Smooth muscle cell (in vitro differentiated cells): Measurements from ENCODE around the gene SPECC1. TPM values are rescaled to one million over a fixed set of nuclear protein-coding genes. Genes with fewer than 3 reads are reported as not detected.

Source experiments
- DNase-seq: peaks from one replicate; lab custom pipeline; 2025; ENCODE audit not compliant: unreplicated experiment; lab: John Stamatoyannopoulos, UW
- H2AFZ ChIP-seq: fragments of 200-600 bp; sonication (generic); 2 replicates; pipeline ENCODE4 v1.6.0; 2016; ENCODE audit warnings: antibody characterized with exemption, low read depth, mild to moderate bottlenecking
- H3F3A ChIP-seq: fragments of 200-600 bp; sonication (generic); 2 replicates; pipeline ENCODE4 v1.6.0; 2017; ENCODE audit warnings: antibody characterized with exemption, low read depth
- H3K27ac ChIP-seq: fragments of 200-600 bp; sonication (generic); 2 replicates; pipeline ENCODE4 v1.5.1; 2016; ENCODE audit warnings: low read depth, mild to moderate bottlenecking
- H3K27me3 ChIP-seq: fragments of 200-600 bp; sonication (generic); 2 replicates; pipeline ENCODE4 v1.6.1; 2016; ENCODE audit warnings: low read depth, mild to moderate bottlenecking
- H3K36me3 ChIP-seq: fragments of 200-600 bp; sonication (generic); 2 replicates; pipeline ENCODE4 v1.5.1; 2016; ENCODE audit warnings: low read depth
- H3K4me1 ChIP-seq: fragments of 200-600 bp; sonication (generic); 2 replicates; pipeline ENCODE4 v1.5.1; 2016; ENCODE audit warnings: low read depth
- H3K4me2 ChIP-seq: fragments of 200-600 bp; sonication (generic); 2 replicates; pipeline ENCODE4 v1.6.0; 2016; ENCODE audit warnings: mild to moderate bottlenecking
- H3K4me3 ChIP-seq: fragments of 200-600 bp; sonication (generic); 2 replicates; pipeline ENCODE4 v1.5.1; 2016; ENCODE audit warnings: mild to moderate bottlenecking
- H3K79me2 ChIP-seq: fragments of 200-600 bp; sonication (generic); 2 replicates; pipeline ENCODE4 v1.6.0; 2016; ENCODE audit warnings: low read depth, mild to moderate bottlenecking
- H3K9ac ChIP-seq: fragments of 200-600 bp; sonication (generic); 2 replicates; pipeline ENCODE4 v1.6.0; 2016; ENCODE audit warnings: low read depth
- H3K9me3 ChIP-seq: fragments of 200-600 bp; sonication (generic); replicated peaks from 2 replicates; pipeline ENCODE4 v1.5.1; 2016; ENCODE audit warnings: low read depth
- H4K20me1 ChIP-seq: fragments of 200-600 bp; sonication (generic); 2 replicates; pipeline ENCODE4 v1.6.0; 2016; ENCODE audit warnings: low read depth
- CTCF ChIP-seq: fragments of 200-600 bp; sonication (generic); IDR thresholded peaks from 2 replicates; pipeline ENCODE4 v1.5.1; 2017; ENCODE audit warnings: borderline replicate concordance, mild to moderate bottlenecking, antibody characterized with exemption; ENCODE audit not compliant: insufficient read depth, poor library complexity, severe bottlenecking
- WGBS: methylation state at CpG from one replicate; pipeline ENCODE4 v1.1.7; 2016; ENCODE audit warnings: low lambda C conversion rate; 5-methylcytosine and 5-hydroxymethylcytosine counted together
- polyA plus RNA-seq: library from polyadenylated mRNA; unstranded; fragments of >200 nt; fragmentation: Nextera tagmentation; extraction: Ambion mirVana; gene quantifications from 2 replicates; pipeline ENCODE4 v1.2.1, GENCODE V29; 2016
- total RNA-seq: library from RNA; depleted of rRNA; stranded (reverse); fragments of >200 nt; gene quantifications from 2 replicates; pipeline ENCODE4 v1.2.3, GENCODE V29; 2014

The SPECC1 gene
- total and polyA plus RNA-seq, 2 experiments from 2014 or later, result 20.0 to 72.0 TPM

DNA sequence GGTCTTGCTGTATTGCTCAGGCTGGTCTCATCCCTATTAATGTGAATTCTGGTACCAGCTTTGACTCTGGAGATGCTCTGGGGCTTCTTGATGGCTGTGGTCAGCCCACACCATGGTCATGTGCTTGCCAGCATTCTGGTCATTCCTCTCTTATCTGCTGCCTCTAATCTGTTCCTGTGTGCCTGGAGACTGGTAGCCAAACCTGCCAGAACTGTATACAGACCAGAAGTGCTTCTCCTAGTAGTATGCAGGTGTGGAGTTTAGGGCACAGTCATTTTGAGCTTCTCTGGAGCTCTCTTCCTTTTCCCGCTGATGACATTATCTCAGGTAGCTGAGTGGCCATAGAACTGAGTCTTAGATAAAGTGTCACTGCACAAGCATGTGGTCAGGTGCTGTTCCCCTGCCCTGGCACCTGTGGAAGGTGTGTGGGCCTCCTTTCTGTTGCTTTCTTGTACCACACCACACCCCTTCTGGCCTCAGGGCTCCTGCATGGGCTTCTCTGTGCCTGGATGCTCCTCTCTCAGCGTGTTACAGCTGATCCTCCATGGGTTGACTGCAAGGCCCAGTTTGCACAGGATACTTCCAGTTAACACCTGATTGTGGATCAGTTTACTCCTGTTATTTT lies 162.7 kb downstream of the SPECC1 start:
- H3K4me2 ChIP-seq, result peak overlapping the region; percentile 21
- H3K9me3 ChIP-seq, result no peaks in the 10 kb centered on the region
- peaks cover 89% of the 10 kb centered on the region for H3K79me2 ChIP-seq
- no peak overlapping the region for H3K9ac ChIP-seq
- no peak for DNase-seq
- no peak for TF ChIP-seq CTCF
- peaks cover 58% of the 10 kb centered on the region for H4K20me1 ChIP-seq
- no peaks in the 10 kb centered on the region for H3K36me3 ChIP-seq
- peak overlapping the region; percentile 65 for H3K27ac ChIP-seq
- H3F3A ChIP-seq, result no peaks in the 10 kb centered on the region
- no peak overlapping the region for H3K4me3 ChIP-seq
- H2AFZ ChIP-seq, result no peak overlapping the region
- 69% methylated on average over 2 of the region's 2 CpGs for WGBS
- H3K27me3 ChIP-seq, result no peaks in the 10 kb centered on the region
- peaks cover 27% of the 10 kb centered on the region for H3K4me1 ChIP-seq

DNA sequence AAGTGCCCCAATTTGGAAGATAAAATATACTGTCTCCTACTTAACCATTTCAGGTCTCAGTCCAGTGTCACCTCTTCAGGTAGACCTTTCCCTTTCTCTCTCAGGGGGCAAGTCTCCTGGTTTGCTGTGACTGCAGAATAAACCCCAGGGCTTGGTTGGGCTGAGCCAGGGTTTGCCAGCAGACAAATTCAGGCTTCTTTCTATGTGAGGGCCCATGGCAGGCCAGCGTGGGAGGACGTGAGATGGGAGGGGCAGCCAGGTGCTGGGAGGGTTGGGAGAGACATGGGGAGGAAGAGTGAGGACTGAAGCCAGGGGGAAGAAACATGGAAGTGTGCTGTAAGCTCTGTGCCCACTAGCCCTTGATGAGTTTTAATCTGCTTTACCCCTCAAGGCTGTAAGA lies 163.2 kb downstream of the SPECC1 start:
- no peak overlapping the region for H3K9ac ChIP-seq
- H3K27me3 ChIP-seq, result no peaks in the 10 kb centered on the region
- no peak for TF ChIP-seq CTCF
- peak overlapping the region; percentile 65 for H3K27ac ChIP-seq
- no peaks in the 10 kb centered on the region for H3F3A ChIP-seq
- no peak overlapping the region for H3K4me3 ChIP-seq
- WGBS, result 50% methylated on average over 2 of the region's 2 CpGs
- H2AFZ ChIP-seq, result no peak overlapping the region
- H4K20me1 ChIP-seq, result peaks cover 60% of the 10 kb centered on the region
- H3K4me1 ChIP-seq, result peaks cover 27% of the 10 kb centered on the region
- no peak for DNase-seq
- H3K9me3 ChIP-seq, result no peaks in the 10 kb centered on the region
- no peaks in the 10 kb centered on the region for H3K36me3 ChIP-seq
- H3K4me2 ChIP-seq, result peak overlapping the region; percentile 21
- H3K79me2 ChIP-seq, result peaks cover 89% of the 10 kb centered on the region

DNA sequence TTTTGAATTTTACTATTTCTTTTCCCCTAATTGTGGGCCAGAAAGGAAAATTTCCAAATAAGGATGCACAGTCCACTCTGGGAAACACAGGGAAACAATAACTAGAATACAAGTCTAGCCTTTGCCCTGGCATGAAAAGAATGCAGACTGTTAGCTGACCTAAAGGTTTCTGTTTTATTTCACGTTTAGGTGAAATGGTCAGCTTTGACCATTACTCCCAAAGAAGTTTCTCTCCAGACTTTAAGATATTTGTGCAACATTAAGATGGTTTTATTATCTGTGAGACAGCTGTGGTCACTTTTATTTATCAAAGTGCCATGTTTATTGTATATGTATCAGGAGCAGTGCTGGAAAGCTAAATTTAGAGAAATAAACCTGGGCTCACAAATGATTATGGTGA lies 163.9 kb downstream of the SPECC1 start:
- no peak for TF ChIP-seq CTCF
- Histone ChIP-seq H3K27ac (peak overlapping the region; percentile 65), H3F3A (no peaks in the 10 kb centered on the region), H3K27me3 (no peaks in the 10 kb centered on the region), H3K4me1 (peaks cover 27% of the 10 kb centered on the region), H3K36me3 (no peaks in the 10 kb centered on the region), H4K20me1 (peaks cover 64% of the 10 kb centered on the region), H3K4me2 (peak overlapping the region; percentile 14), H2AFZ (no peak overlapping the region), H3K9me3 (no peaks in the 10 kb centered on the region), H3K9ac (no peak overlapping the region), H3K79me2 (peaks cover 89% of the 10 kb centered on the region), H3K4me3 (no peak overlapping the region)
- DNase-seq, result no peak
- 16% methylated on average over 1 of the region's 1 CpG for WGBS
